MCF 10A (cell line): ENCODE measurements around the gene RGS7. TPM values are rescaled to one million over a fixed set of nuclear protein-coding genes. Genes with fewer than 3 reads are reported as not detected.

ENCODE experiments used
- BruUV-seq: library from RNA; stranded (reverse); fragments of 400-500 nt; replicated peaks from 2 replicates; lab custom pipeline; 2021; lab: Mats Ljungman, UMichigan
- CTCF ChIA-PET: fragments of 300-600 bp; sonication (Branson Sonifier 250); formaldehyde crosslinking; extraction: SDS; loops from one replicate; lab custom pipeline; 2021; ENCODE audit warnings: antibody characterized with exemption, inconsistent platforms; lab: Yijun Ruan, JAX
- POLR2A ChIA-PET: fragments of 300-600, 350-650 bp; sonication (Branson Sonifier 250); formaldehyde crosslinking; extraction: SDS; loops from one replicate; lab custom pipeline; 2020; ENCODE audit warnings: antibody characterized with exemption, inconsistent platforms; lab: Yijun Ruan, JAX
- DNase-seq: peaks from one replicate; pipeline ENCODE4 v3.0.0-alpha.2; 2018; ENCODE audit not compliant: unreplicated experiment
- H3K27ac Mint-ChIP-seq: one replicate; pipeline ENCODE4 v1.8.0; 2022; ENCODE audit warnings: mild to moderate bottlenecking, low read depth, mixed read lengths; ENCODE audit not compliant: unreplicated experiment
- H3K27me3 Mint-ChIP-seq: one replicate; pipeline ENCODE4 v1.8.0; 2022; ENCODE audit warnings: mixed read lengths; ENCODE audit not compliant: insufficient read depth, unreplicated experiment
- H3K36me3 Mint-ChIP-seq: one replicate; pipeline ENCODE4 v1.8.0; 2022; ENCODE audit warnings: mild to moderate bottlenecking, moderate library complexity, mixed read lengths; ENCODE audit not compliant: insufficient read depth, unreplicated experiment
- H3K4me1 Mint-ChIP-seq: one replicate; pipeline ENCODE4 v1.8.0; 2022; ENCODE audit warnings: mixed read lengths; ENCODE audit not compliant: insufficient read depth, unreplicated experiment
- H3K4me3 Mint-ChIP-seq: one replicate; pipeline ENCODE4 v1.8.0; 2022; ENCODE audit warnings: mild to moderate bottlenecking, moderate library complexity, mixed read lengths; ENCODE audit not compliant: unreplicated experiment
- H3K9me3 Mint-ChIP-seq: one replicate; pipeline ENCODE4 v1.8.0; 2022; ENCODE audit warnings: mixed read lengths; ENCODE audit not compliant: unreplicated experiment
- CTCF ChIP-seq: fragments of 200-600 bp; IDR thresholded peaks from one replicate; pipeline ENCODE4 v1.8.0; 2022; ENCODE audit warnings: antibody characterized with exemption, mild to moderate bottlenecking; ENCODE audit not compliant: unreplicated experiment
- intact Hi-C: fragments of 100-400 bp; cut with micrococcal nuclease; formaldehyde crosslinking; loops from 2 replicates; pipeline ENCODE4 v1.14.1; 2022
- total RNA-seq: library from RNA; stranded (reverse); gene quantifications from 2 replicates; pipeline ENCODE4 v1.2.3, GENCODE V29; 2022

The RGS7 gene
- total RNA-seq, 1 experiment from 2014 or later: 0.42 TPM

DNA sequence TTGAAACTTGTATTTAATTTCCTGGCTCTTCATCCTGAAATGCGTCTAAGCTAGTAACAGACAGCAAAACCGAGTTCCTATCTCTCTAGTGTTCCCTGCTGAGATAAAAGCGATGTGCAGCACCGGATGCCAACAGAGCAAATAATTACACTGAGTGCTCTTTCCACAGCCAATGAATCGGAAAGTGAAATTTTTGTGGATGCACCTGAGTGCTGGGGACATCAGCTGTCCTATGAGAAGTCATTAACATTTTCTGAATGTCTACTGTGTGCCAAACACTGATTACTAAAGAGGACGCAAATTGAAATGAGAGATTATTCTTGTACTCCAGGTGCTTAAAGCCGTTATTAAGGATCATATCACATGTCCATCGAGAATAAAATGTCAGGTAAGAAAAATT is 278.0 kb downstream of the RGS7 start:
- Mint-ChIP-seq H3K27ac (no peak overlapping the region), H3K9me3 (no peaks in the 10 kb centered on the region), H3K36me3 (peaks cover 6% of the 10 kb centered on the region), H3K27me3 (no peaks in the 10 kb centered on the region), H3K4me1 (peaks cover 6% of the 10 kb centered on the region), H3K4me3 (no peak overlapping the region)
- DNase-seq: no peak
- POLR2A ChIA-PET: no interaction called here
- no TSS peak for BruUV-seq
- intact Hi-C loops: no loop called here
- CTCF ChIA-PET: interaction anchor here (0.8 to 1.0 kb wide), 2 partner anchors 43 to 95 kb away, joined by 3 read pairs; no protein-coding TSS in a partner anchor
- TF ChIP-seq CTCF: no peak

- intact Hi-C loops: no loop called here
- DNase-seq: no peak
- no peak for TF ChIP-seq CTCF
- ChIA-PET POLR2A (no interaction called here), CTCF (interaction anchor here (1.2 to 1.3 kb wide), 2 partner anchors 35 to 382 kb away, joined by 3 to 4 read pairs; no protein-coding TSS in a partner anchor)
- Mint-ChIP-seq H3K27ac (no peak overlapping the region), H3K36me3 (peaks cover 6% of the 10 kb centered on the region), H3K27me3 (no peaks in the 10 kb centered on the region), H3K4me1 (peaks cover 6% of the 10 kb centered on the region), H3K4me3 (no peak overlapping the region), H3K9me3 (no peaks in the 10 kb centered on the region)
- no TSS peak for BruUV-seq
These were observed 279.4 kb downstream of the RGS7 start for GRCh38 chr1:241077386-241078147.

- peak; percentile 22 for DNase-seq
- Mint-ChIP-seq H3K4me1 (peaks cover 6% of the 10 kb centered on the region), H3K9me3 (no peaks in the 10 kb centered on the region), H3K36me3 (peaks cover 6% of the 10 kb centered on the region), H3K27ac (no peak overlapping the region), H3K27me3 (no peaks in the 10 kb centered on the region), H3K4me3 (no peak overlapping the region)
- no peak for TF ChIP-seq CTCF
- ChIA-PET CTCF (interaction anchor here (0.5 to 0.7 kb wide), 2 partner anchors 50 to 69 kb away, joined by 3 read pairs; no protein-coding TSS in a partner anchor), POLR2A (no interaction called here)
- intact Hi-C loops: no loop called here
- BruUV-seq: no TSS peak
These were observed 282.5 kb downstream of the RGS7 start for GRCh38 chr1:241074507-241074906.

DNA sequence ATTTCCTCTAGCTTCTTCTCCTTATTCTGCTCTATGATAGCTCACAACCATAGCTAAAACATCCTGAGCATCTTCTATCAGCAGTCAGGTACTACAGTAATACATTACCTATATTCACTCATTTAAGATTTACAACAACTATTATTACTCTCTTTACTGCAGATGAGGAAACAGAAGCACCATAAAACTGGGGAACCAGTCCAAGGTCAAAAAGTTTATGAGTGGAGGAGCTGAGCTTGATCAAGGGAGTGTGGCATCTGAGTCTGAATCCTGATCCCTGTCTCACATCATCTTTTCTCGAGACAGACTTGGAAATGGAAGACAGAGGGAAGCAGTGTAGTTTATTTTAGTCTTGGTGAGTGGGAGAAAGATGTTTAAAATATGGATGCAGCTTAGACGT is 288.6 kb downstream of the RGS7 start:
- Mint-ChIP-seq H3K27me3 (no peaks in the 10 kb centered on the region), H3K36me3 (no peaks in the 10 kb centered on the region)
- BruUV-seq: no TSS peak

More for the DNA sequence above, 288.6 kb downstream of the RGS7 start:
- TF ChIP-seq CTCF: no peak
- no peaks in the 10 kb centered on the region for H3K9me3 Mint-ChIP-seq
- intact Hi-C loops: no loop called here
- H3K4me3 Mint-ChIP-seq: no peak overlapping the region
- ChIA-PET POLR2A (interaction anchor here (0.5 to 1.1 kb wide), 3 partner anchors 12 to 1701 kb away, joined by 3 to 5 read pairs (median 5); no protein-coding TSS in a partner anchor), CTCF (interaction anchor here (0.6 kb wide), 4 partner anchors 17 to 423 kb away, joined by 3 to 4 read pairs (median 3); no protein-coding TSS in a partner anchor)
- no peak for DNase-seq
- no peak overlapping the region for H3K27ac Mint-ChIP-seq
- H3K4me1 Mint-ChIP-seq: no peaks in the 10 kb centered on the region
